ENCODE data around the gene NRXN2. TPM values are rescaled to one million over a fixed set of nuclear protein-coding genes. Genes with fewer than 3 reads are reported as not detected.
A peak's percentile ranks its signal among the peaks of the same experiment; 100 is the strongest.

NRXN2 gene
- polyA plus RNA-seq, 3 donors: 0.07 TPM; not detected in 2

- H3K4me2 ChIP-seq (replicated peaks; ENCODE audit: extremely low read depth, low read length, poor library complexity, severe bottlenecking): no peak overlapping the region
- Mint-ChIP-seq H3K4me3 (no peak overlapping the region), H3K27ac (no peak overlapping the region), H3K36me3 (no peaks in the 10 kb centered on the region), H3K27me3 (ENCODE audit: low read depth in 3 of 3) (peaks cover 1 to 14% (median 12%) of the 10 kb centered on the region in 3 donors), H3K4me1 (peaks cover 56% of the 10 kb centered on the region), H3K9me3 (no peaks in the 10 kb centered on the region)
- H3K4me1 ChIP-seq (ENCODE audit: control insufficient read depth in 1 of 2, insufficient read depth in 2 of 2, low read length in 2 of 2): peaks cover 45 to 52% of the 10 kb centered on the region in 2 donors
- no peaks in the 10 kb centered on the region for H3K36me3 ChIP-seq (replicated peaks in 1 of 2; ENCODE audit: control insufficient read depth in 1 of 2, insufficient read depth in 2 of 2, low read length in 2 of 2)
- no peak overlapping the region for H3K4me3 ChIP-seq (replicated peaks in 1 of 3; ENCODE audit: low read depth in 2 of 3, low read length in 3 of 3)
- intact Hi-C loops (cut with micrococcal nuclease): no loop called here
- H3K9ac ChIP-seq (ENCODE audit: insufficient read depth, low read length, poor library complexity, severe bottlenecking): no peak overlapping the region
- no peak overlapping the region for H2AFZ ChIP-seq (ENCODE audit: insufficient read depth, low read depth, low read length, poor library complexity, severe bottlenecking)
- DNase-seq: no peak
- WGBS (ENCODE audit: insufficient coverage): 89% methylated on average over 2 of the region's 2 CpGs
- no peak overlapping the region for H3K27ac ChIP-seq (ENCODE audit: low read depth in 1 of 2, low read length in 2 of 2)
- no peaks in the 10 kb centered on the region for H4K20me1 ChIP-seq (ENCODE audit: insufficient read depth, low read length)
- H3K9me3 ChIP-seq (replicated peaks in 1 of 2; ENCODE audit: control insufficient read depth in 1 of 2, insufficient read depth in 1 of 2, low read length in 2 of 2): no peaks in the 10 kb centered on the region
- no peaks in the 10 kb centered on the region for H3K79me2 ChIP-seq (ENCODE audit: insufficient read depth, low read length)
- no peaks in the 10 kb centered on the region for H3K27me3 ChIP-seq (ENCODE audit: control insufficient read depth in 2 of 2, insufficient read depth in 2 of 2, low read length in 2 of 2)
- TF ChIP-seq, protein P1, sequence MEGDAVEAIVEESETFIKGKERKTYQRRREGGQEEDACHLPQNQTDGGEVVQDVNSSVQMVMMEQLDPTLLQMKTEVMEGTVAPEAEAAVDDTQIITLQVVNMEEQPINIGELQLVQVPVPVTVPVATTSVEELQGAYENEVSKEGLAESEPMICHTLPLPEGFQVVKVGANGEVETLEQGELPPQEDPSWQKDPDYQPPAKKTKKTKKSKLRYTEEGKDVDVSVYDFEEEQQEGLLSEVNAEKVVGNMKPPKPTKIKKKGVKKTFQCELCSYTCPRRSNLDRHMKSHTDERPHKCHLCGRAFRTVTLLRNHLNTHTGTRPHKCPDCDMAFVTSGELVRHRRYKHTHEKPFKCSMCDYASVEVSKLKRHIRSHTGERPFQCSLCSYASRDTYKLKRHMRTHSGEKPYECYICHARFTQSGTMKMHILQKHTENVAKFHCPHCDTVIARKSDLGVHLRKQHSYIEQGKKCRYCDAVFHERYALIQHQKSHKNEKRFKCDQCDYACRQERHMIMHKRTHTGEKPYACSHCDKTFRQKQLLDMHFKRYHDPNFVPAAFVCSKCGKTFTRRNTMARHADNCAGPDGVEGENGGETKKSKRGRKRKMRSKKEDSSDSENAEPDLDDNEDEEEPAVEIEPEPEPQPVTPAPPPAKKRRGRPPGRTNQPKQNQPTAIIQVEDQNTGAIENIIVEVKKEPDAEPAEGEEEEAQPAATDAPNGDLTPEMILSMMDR (IDR thresholded peaks at IDR 0.05): no peak
Measured at GRCh38 chr11:64674774-64675173, 48.2 kb downstream of the NRXN2 start.

- WGBS (ENCODE audit: insufficient coverage): no CpG with 5 or more reads among the region's 1 CpG
- no peaks in the 10 kb centered on the region for H3K36me3 Mint-ChIP-seq
- Histone ChIP-seq H2AFZ (ENCODE audit: insufficient read depth, low read depth, low read length, poor library complexity, severe bottlenecking) (no peak overlapping the region), H3K4me1 (ENCODE audit: control insufficient read depth in 1 of 2, insufficient read depth in 2 of 2, low read length in 2 of 2) (peaks cover 55 to 64% of the 10 kb centered on the region in 2 donors), H3K4me2 (replicated peaks; ENCODE audit: extremely low read depth, low read length, poor library complexity, severe bottlenecking) (no peak overlapping the region), H4K20me1 (ENCODE audit: insufficient read depth, low read length) (no peaks in the 10 kb centered on the region), H3K9ac (ENCODE audit: insufficient read depth, low read length, poor library complexity, severe bottlenecking) (no peak overlapping the region), H3K4me3 (replicated peaks in 1 of 3; ENCODE audit: low read depth in 2 of 3, low read length in 3 of 3) (no peak overlapping the region), H3K27me3 (ENCODE audit: control insufficient read depth in 2 of 2, insufficient read depth in 2 of 2, low read length in 2 of 2) (no peaks in the 10 kb centered on the region), H3K36me3 (replicated peaks in 1 of 2; ENCODE audit: control insufficient read depth in 1 of 2, insufficient read depth in 2 of 2, low read length in 2 of 2) (no peaks in the 10 kb centered on the region), H3K27ac (ENCODE audit: low read depth in 1 of 2, low read length in 2 of 2) (no peak overlapping the region), H3K9me3 (replicated peaks in 1 of 2; ENCODE audit: control insufficient read depth in 1 of 2, insufficient read depth in 1 of 2, low read length in 2 of 2) (no peaks in the 10 kb centered on the region), H3K79me2 (ENCODE audit: insufficient read depth, low read length) (no peaks in the 10 kb centered on the region)
- intact Hi-C loops (cut with micrococcal nuclease): no loop called here
- no peak for DNase-seq
- H3K4me3 Mint-ChIP-seq: no peak overlapping the region
- H3K27ac Mint-ChIP-seq: peak overlapping the region in 1 of 7 donors; percentile 21
- H3K4me1 Mint-ChIP-seq: peaks cover 63% of the 10 kb centered on the region
- H3K9me3 Mint-ChIP-seq: no peaks in the 10 kb centered on the region
- TF ChIP-seq, protein P1 (IDR thresholded peaks at IDR 0.05): no peak
- H3K27me3 Mint-ChIP-seq (ENCODE audit: low read depth in 3 of 3): peaks cover 1 to 14% (median 13%) of the 10 kb centered on the region in 3 donors
Measured at GRCh38 chr11:64673279-64673678, 49.7 kb downstream of the NRXN2 start.
